Neural cell (in vitro differentiated cells): ENCODE data around the gene ATOH8. TPM values are rescaled to one million over a fixed set of nuclear protein-coding genes. Genes with fewer than 3 reads are reported as not detected.

ENCODE experiments used
- H2AFZ ChIP-seq: fragments of 200-600, 300-800 bp; sonication (generic), shearing (Covaris generic); 2 replicates; pipeline ENCODE4 v1.6.0; 2014; ENCODE audit warnings: low read depth, mild to moderate bottlenecking, antibody characterized with exemption, low read length, moderate library complexity
- H3F3A ChIP-seq: fragments of 200-600 bp; shearing (Covaris generic); 2 replicates; pipeline ENCODE4 v1.6.1; 2016; ENCODE audit warnings: mild to moderate bottlenecking, moderate library complexity, mixed read lengths, antibody characterized with exemption, low read length; ENCODE audit not compliant: insufficient read depth, poor library complexity, severe bottlenecking
- H3K27ac ChIP-seq: fragments of 200-600, 300-800 bp; sonication (generic), shearing (Covaris generic); 2 replicates; pipeline ENCODE4 v1.5.1; 2014; ENCODE audit warnings: mild to moderate bottlenecking, low read length, moderate library complexity
- H3K27me3 ChIP-seq: fragments of 300-800, 200-600 bp; sonication (generic), shearing (Covaris generic); 2 replicates; pipeline ENCODE4 v1.6.0; 2014; ENCODE audit warnings: mild to moderate bottlenecking, low read depth, low read length, moderate library complexity; ENCODE audit not compliant: insufficient read depth
- H3K36me3 ChIP-seq: fragments of 300-800, 200-600 bp; sonication (generic), shearing (Covaris generic); 2 replicates; pipeline ENCODE4 v1.5.1; 2014; ENCODE audit warnings: mild to moderate bottlenecking, antibody characterized with exemption, low read length, moderate library complexity; ENCODE audit not compliant: insufficient read depth
- H3K4me2 ChIP-seq: fragments of 300-800, 200-600 bp; sonication (generic), shearing (Covaris generic); 2 replicates; pipeline ENCODE4 v1.6.0; 2014; ENCODE audit warnings: mild to moderate bottlenecking, low read length
- H3K4me3 ChIP-seq: fragments of 300-800, 200-600 bp; sonication (generic), shearing (Covaris generic); 2 replicates; pipeline ENCODE4 v1.5.1; 2014; ENCODE audit warnings: mild to moderate bottlenecking, low read length, moderate library complexity
- H3K79me2 ChIP-seq: fragments of 200-600 bp; shearing (Covaris generic); replicated peaks from 2 replicates; pipeline ENCODE4 v1.6.0; 2014; ENCODE audit warnings: mild to moderate bottlenecking, low read length, moderate library complexity; ENCODE audit not compliant: insufficient read depth
- H3K9ac ChIP-seq: fragments of 300-800, 200-600 bp; sonication (generic), shearing (Covaris generic); 2 replicates; pipeline ENCODE4 v1.6.1; 2016; ENCODE audit warnings: mild to moderate bottlenecking, low read length, mixed read lengths
- H3K9me2 ChIP-seq: fragments of 200-600 bp; shearing (Covaris generic); 2 replicates; pipeline ENCODE4 v1.6.1; 2016; ENCODE audit warnings: mild to moderate bottlenecking, low read length, mixed read lengths; ENCODE audit not compliant: insufficient read depth
- H3K9me3 ChIP-seq: fragments of 200-600, 300-800 bp; sonication (generic), shearing (Covaris generic); 2 replicates; pipeline ENCODE4 v1.6.1; 2016; ENCODE audit warnings: mild to moderate bottlenecking, mixed run types, low read length, moderate library complexity, mixed read lengths
- H4K20me1 ChIP-seq: fragments of 200-600 bp; shearing (Covaris generic); 2 replicates; pipeline ENCODE4 v1.6.1; 2016; ENCODE audit warnings: mild to moderate bottlenecking, mixed run types; ENCODE audit not compliant: insufficient read depth
- CTCF ChIP-seq: fragments of 450-650 bp; IDR thresholded peaks from 2 replicates; pipeline ENCODE4 v1.5.1; 2014; ENCODE audit warnings: antibody characterized with exemption, mild to moderate bottlenecking, moderate library complexity; ENCODE audit not compliant: poor library complexity, severe bottlenecking
- EP300 ChIP-seq: fragments of 450-650 bp; conservative IDR thresholded peaks from 2 replicates; pipeline ENCODE4 v1.6.1; 2014; ENCODE audit warnings: antibody characterized with exemption, mild to moderate bottlenecking, moderate library complexity; ENCODE audit not compliant: poor library complexity, severe bottlenecking
- EZH2 ChIP-seq: fragments of 200-600, 300-800 bp; shearing (Covaris generic), sonication (generic); IDR thresholded peaks from 2 replicates; pipeline ENCODE4 v1.6.1; 2014; ENCODE audit warnings: antibody characterized with exemption, low read length, borderline replicate concordance, mild to moderate bottlenecking; ENCODE audit not compliant: insufficient read depth, poor library complexity, severe bottlenecking
- MXI1 ChIP-seq: fragments of 450-650 bp; conservative IDR thresholded peaks from 2 replicates; pipeline ENCODE4 v1.6.1; 2014; ENCODE audit warnings: antibody characterized with exemption, mild to moderate bottlenecking; ENCODE audit not compliant: poor library complexity, severe bottlenecking
- POLR2AphosphoS5 ChIP-seq: IDR thresholded peaks from 2 replicates; pipeline ENCODE4 v1.6.1; 2012
- RAD21 ChIP-seq: fragments of 450-650 bp; conservative IDR thresholded peaks from 2 replicates; pipeline ENCODE4 v1.6.1; 2014; ENCODE audit warnings: antibody characterized with exemption, mild to moderate bottlenecking, moderate library complexity
- REST ChIP-seq: IDR thresholded peaks from 2 replicates; pipeline ENCODE4 v1.6.1; 2012; ENCODE audit warnings: borderline replicate concordance
- SMC3 ChIP-seq: fragments of 450-650 bp; conservative IDR thresholded peaks from 2 replicates; pipeline ENCODE4 v1.6.1; 2014; ENCODE audit warnings: antibody characterized with exemption, mild to moderate bottlenecking, moderate library complexity; ENCODE audit not compliant: poor library complexity
- TAF1 ChIP-seq: IDR thresholded peaks from 2 replicates; pipeline ENCODE4 v1.6.1; 2012; ENCODE audit warnings: low read depth
- polyA plus RNA-seq: library from polyadenylated mRNA; depleted of rRNA; stranded (reverse); fragments of >200 nt; gene quantifications from 2 replicates; pipeline ENCODE4 v1.2.3, GENCODE V29; 2014

The ATOH8 gene
- polyA plus RNA-seq, 1 donor from 2014 or later, result 1.6 TPM

GRCh38 chr2:85810371-85811179 is 56.8 kb downstream of the ATOH8 start:
- H3K4me2 ChIP-seq, result no peak overlapping the region
- no peaks in the 10 kb centered on the region for H3K36me3 ChIP-seq
- no peaks in the 10 kb centered on the region for H3F3A ChIP-seq
- H2AFZ ChIP-seq, result no peak overlapping the region
- no peaks in the 10 kb centered on the region for H3K9me3 ChIP-seq
- TF ChIP-seq MXI1 (no peak), SMC3 (no peak), RAD21 (no peak), EP300 (no peak), POLR2AphosphoS5 (no peak), TAF1 (no peak), EZH2 (no peak), CTCF (no peak), REST (no peak)
- H3K9me2 ChIP-seq, result no peaks in the 10 kb centered on the region
- H3K4me3 ChIP-seq, result no peak overlapping the region
- H3K27ac ChIP-seq, result no peak overlapping the region
- H3K27me3 ChIP-seq, result no peaks in the 10 kb centered on the region
- H3K9ac ChIP-seq, result no peak overlapping the region
- H3K79me2 ChIP-seq, result no peaks in the 10 kb centered on the region
- H4K20me1 ChIP-seq, result no peaks in the 10 kb centered on the region

GRCh38 chr2:85811180-85812093 is 57.6 kb downstream of the ATOH8 start:
- no peaks in the 10 kb centered on the region for H3K79me2 ChIP-seq
- no peak overlapping the region for H3K9ac ChIP-seq
- no peaks in the 10 kb centered on the region for H4K20me1 ChIP-seq
- TF ChIP-seq RAD21 (no peak), TAF1 (no peak)
- no peaks in the 10 kb centered on the region for H3K36me3 ChIP-seq
- no peak overlapping the region for H2AFZ ChIP-seq
- H3K27me3 ChIP-seq, result no peaks in the 10 kb centered on the region
- H3K4me2 ChIP-seq, result no peak overlapping the region
- no peak overlapping the region for H3K4me3 ChIP-seq
- H3K9me2 ChIP-seq, result no peaks in the 10 kb centered on the region
- H3F3A ChIP-seq, result no peaks in the 10 kb centered on the region
- H3K27ac ChIP-seq, result no peak overlapping the region
- H3K9me3 ChIP-seq, result no peaks in the 10 kb centered on the region
